Measurements from ENCODE around the gene KCNQ5.

Gene KCNQ5

DNA sequence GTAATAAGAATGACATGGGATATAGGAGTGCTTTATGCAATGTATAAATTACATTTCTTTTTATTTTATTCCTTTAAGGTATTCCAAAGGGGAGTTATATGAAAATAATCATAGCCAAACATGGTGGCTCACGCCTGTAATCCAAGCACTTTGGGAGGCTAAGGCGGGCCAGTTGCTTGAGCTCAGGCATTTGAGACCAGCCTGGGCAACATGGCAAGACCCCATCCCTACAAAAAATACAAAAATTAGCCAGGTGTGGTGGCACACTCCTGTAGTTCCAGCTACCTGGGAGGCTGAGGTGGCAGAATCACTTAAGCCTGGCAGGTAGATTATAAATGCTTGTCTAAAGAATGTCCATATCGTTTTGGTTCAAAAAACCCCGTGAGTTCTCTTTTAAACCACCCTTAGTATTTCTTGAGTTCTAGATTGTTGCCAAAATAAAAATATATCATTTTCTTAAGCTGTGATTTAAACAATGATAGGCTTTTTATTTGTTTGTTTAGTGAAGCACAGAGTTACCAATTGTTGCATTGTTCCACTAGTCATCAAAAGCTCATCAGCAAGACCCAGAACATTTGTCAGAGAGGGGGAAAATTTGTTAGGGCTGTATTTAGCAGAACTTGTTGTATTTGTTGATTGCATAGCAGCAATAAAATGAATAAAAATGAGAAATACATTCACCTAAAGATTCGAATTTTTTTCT is 457.2 kb downstream of the KCNQ5 start:
- no peak for DNase-seq

DNA sequence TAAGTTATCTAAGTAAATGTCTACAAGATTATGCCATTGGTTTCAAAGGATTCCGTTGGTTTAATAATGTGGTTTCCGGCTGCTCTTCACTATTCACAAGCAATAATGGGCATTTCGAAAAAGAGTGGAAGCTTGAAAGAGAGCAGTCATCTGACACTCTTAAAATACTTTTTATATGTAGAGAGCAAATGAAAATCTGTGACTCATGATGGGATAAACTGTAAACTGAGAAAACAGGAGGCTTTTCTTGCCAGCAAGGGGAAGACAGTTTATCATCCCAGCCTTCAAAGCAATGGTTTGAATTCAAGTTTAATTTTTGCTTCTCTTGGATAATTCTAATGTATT is 457.7 kb downstream of the KCNQ5 start:
- no peak for DNase-seq

DNA sequence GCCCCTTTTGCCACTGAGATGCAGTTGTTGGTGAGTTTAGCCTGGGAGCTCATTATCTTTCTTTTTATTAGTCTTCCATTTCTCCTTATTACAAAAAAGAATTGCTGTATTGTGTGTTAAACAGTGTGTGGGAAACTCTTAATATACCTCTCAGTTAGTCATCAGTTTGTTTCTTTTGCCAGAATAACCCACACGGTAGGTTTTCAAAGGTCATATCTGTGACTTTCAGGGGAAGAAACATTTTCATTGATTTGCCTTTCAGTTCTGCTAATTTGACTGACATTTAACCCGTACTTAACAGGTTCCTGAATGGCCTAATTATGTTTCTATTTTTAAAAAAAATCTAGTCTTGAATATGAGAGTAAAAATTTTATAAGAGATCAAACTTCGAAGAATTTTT is 458.1 kb downstream of the KCNQ5 start:
- DNase-seq = no peak

DNA sequence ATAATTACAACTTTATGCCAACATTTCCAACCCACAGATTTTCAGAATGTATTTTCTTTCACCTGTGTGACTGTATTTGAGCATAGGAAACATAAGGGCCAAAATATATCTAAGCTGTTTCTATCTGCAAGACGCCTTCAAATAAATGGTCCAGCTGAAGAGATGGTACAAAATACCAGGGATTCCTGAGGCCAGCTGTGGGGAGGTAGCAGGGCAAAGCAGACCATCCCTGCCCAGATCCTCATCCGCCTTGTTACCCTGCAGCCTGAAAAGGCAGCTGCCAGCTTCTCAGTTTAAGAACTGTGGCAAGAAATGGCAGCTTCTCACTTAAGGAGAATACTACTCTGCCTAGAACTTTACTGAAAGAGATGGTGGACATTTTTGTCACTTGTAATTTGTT is 460.1 kb downstream of the KCNQ5 start:
- DNase-seq = no peak

DNA sequence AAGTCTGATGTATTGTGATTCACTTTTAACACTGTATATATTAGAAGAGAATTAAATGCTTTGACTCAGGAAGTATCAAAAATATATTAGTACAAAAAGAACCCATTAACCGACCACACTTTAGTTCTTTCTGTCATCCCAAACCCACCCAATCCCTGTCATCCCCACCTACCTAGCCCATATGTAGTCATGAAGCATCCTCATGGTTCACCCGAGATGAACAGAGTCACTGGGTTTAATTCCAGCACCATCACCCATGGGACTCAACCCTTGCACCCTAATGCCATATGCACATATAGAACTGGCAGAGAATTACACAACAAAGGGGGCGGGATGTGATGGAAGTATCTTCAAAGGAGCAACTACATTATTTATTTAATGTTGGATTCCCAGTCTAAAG is 462.0 kb downstream of the KCNQ5 start:
- DNase-seq = no peak

DNA sequence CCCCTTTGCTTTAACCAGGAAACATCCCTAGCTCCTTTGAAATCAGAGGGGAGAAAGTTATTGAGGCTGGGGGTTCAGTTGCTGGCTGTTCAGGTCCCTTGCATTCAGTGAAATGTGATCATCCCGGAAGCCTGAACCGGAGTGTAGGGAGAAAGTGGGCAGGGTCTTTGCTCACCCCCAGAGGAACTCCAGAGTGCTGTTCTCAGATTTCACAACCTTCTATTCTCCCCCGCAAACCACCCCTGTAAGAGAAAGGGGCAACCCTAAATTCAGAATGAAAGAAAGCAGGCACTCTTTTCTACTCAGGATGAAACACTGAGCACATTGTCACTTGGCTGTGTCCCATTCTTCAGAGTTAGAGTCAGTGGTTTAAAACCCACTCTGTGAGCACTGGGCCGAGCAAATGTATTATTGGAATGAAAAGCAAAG is 463.6 kb downstream of the KCNQ5 start:
- no peak for DNase-seq

DNA sequence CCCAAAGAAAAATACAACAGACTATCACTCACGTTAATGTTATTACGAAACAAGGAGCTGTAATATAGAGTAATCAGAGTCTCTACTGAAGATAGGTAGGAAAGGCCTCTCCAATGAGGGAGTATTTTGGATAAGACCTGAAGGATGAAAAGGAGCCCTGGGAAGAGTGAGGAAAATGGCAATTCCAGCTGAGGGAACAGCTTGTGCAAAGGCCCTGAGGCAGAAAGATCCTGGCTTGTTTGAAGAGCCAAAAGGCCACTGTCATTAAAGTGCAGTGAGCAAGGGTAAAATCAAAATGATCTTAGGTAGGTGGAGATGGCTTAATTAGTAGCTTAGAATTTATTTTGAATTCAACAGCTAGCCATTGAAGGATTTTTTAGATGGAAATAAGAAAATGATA is 464.9 kb downstream of the KCNQ5 start:
- no peak for DNase-seq

DNA sequence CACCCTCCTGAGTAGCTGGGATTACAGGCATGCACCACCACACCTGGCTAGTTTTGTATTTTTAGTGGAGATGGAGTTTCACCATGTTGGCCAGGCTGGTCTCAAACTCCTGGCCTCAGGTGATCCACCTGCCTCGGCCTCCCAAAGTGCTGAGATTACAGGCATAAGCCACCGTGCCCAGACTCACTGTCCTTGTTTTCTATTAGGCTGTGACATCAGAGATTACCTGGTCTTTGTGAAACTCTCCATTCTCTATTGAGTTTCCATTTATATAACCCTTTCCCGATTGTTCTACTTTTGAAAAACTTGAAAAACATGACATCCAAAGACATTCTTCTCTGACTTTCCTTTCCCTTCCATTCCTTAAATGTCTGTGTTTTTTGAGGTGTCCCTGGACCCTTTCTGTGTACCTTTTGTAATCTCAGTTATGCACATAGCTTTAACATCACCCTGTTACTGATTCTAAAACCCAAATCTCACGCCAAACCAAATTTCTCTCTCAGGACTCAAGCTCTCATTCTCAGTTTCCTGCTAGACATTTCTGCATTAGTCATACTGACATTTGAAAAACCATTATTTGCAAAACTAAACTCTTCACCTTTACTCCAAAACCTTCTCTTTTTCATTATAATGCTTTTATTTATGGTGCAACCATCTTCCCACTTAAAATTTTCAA is 466.4 kb downstream of the KCNQ5 start:
- DNase-seq = no peak

DNA sequence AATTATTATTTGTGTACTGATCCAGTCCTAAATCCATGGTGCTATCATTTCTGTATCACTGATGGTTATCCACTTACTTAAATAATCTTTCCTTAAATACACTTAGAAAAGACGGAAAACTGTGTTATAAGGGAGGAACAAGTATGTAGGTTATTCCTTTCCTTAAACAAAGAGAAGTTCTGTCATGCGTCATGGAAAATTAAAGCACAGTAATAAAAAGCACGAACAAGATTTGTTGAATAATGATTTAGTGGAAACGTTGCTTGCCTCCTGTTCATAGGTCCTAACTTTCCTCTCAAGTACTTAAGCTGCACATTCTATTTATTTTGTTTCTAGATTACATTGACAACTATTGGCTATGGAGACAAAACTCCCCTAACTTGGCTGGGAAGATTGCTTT is 483.1 kb downstream of the KCNQ5 start:
- DNase-seq = no peak

DNA sequence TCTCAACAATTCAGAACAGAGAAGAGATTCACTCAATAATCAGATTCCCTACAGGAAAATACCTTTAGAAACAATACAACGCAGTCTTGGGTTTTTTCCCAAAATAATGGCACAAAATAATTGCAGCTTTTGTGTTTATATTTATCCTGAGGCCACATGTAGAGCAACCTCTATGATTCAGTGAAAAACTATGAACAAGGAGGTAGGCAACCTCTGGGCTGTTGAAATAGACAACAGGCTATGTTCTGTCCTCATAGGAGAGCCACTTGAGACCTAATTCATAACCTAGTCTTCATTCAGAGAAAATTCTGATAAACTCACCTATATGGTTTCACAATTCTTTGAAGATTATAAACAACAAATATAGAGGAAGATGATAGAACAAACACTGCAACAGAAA is 485.2 kb downstream of the KCNQ5 start:
- no peak for DNase-seq

DNA sequence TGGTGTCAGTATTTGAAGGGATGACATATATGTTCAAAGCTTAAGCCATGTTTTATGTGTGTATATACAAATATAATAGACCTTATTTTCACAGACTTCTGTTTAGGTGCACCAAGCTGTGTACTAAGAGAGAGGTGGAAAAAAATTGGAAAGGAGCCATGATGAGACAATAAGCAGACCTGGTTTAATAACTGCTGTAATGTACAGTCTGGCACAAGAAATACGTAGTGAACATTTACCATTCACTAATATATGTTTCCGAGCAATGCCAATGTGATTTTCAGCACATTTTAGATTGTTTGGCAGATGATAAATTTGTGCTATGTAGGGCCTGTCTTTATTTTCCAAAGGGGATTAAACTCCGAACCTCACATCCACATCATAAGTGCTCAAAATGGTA is 487.1 kb downstream of the KCNQ5 start:
- DNase-seq = no peak

DNA sequence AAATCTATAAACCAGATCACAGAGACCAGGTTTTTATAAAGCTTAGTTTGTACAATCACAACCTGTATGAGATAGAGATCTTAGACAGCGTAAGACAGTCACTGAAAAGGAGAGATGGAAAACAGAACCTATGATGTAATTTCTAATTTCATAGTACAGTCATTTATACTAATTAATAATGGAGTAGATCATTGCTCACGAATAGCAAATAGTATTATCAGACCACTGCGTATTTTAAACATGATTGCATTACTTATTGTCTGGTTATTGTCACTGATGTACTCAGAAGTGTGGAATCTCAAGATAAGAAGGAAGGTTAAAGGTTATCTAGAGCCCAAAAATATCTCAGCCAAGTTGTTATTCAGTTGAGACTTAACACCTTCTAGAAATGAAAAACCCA is 487.8 kb downstream of the KCNQ5 start:
- no peak for DNase-seq

DNA sequence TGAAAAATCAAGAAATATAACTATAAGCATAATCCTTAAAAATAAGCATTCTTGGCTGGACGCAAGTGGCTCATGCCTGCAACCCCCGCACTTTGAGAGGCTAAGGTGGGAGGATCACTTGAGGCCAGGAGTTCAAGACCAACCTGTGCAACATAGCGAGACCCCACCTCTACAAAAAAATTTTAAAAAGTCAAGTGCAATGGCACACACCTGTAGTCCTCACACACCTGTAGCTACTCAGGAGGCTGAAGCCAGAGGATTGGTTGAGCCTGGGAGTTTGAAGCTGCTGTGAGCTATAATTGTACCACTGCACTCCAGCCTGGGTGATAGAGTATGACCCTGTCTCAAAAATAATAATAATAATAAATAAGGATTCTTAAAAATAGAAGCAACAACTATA is 494.5 kb downstream of the KCNQ5 start:
- no peak for DNase-seq

DNA sequence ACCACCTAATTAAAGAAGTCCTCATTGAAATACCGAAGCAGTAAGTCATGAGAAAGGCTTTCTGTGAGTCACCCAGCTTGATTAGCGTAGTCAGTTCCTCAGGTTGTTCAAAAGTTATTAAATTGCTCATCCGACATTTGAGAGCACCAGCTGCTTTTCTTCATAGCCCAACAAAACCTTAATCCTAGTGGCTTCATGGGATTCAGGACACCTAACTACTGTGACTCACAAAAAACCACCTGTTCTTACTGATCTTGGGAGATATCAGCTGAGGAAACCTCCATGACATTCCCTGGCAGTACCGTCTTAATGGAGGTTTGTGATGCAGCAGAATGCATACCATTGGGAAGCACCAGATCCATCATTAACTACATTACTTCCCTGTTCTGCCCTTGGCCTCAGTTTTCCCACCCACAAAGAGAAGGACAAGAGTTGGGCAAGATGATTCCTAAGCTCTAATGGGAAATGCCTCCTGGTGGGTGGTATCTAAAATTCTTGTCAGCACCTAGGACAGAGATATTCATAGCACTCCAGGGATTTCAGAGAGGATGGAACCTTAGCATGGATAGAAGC is 499.6 kb downstream of the KCNQ5 start:
- no peak for DNase-seq

DNA sequence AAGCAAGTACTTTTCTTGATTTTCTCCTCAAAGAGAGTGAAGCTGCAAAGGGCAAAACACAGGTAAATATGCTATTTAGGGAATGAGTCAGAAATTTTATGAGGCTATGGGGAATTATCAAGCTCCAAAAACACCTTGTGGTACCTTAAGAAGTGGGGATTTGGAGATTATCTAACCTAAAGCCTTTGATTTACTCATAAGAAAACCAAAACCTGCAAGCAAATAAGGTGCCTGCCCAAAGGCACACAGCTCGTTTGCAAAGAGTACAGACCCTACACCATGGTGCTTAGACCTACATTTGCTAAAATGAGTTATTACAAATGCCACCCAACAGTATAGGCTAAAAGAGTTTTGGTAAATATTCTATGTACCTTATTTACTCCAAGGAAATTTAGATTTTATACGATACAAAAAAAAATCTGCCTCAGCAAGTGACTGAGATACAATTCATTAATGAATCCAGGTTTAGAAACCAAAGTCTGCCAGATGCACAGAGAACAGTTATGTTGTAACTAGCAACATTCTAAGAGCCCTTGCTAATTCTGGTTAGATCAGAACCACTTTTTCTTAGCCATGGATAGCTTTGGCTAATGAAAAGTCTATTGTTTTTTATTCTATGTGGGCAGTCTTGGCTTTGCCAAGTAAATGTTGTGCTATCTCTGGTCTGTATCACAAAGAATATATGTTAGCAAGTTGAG is 501.9 kb downstream of the KCNQ5 start:
- DNase-seq = no peak

DNA sequence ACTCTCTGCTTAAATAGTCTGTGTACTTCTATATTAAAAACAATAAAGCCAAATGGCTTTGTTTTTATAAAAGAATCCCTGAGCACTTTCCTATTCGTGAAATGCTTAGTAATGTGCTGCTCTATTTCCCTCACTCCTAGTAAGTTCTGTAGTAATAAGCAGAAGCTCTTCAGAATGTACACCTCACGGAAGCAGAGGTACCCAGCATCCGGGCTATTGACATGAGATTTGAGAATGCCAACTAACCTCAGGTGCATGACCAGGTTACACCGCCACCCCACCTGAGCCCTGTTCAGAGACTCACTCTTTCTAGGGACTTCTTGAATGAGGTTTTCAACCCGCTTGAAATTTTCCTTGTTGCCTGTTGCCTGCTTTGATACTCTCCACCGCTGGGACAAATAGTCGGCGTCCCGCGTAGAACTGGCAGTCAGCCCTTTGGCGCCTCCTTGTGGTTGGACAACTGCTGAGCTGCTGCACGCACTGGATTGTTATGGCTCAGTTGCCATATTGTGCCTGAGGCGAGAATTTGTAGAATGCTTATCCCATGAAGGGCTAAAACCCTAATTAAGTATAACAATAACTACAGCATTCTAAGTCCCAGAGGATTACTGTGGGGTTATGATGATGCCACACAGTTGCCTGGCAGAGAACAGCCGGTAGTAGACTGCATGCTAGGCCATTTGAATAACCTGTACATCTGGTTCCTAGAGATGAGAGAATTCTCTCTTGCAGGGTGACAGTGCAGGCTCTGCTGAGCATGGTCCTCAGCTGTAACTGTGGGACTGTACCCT is 508.0 kb downstream of the KCNQ5 start:
- DNase-seq = peak; percentile 83

DNA sequence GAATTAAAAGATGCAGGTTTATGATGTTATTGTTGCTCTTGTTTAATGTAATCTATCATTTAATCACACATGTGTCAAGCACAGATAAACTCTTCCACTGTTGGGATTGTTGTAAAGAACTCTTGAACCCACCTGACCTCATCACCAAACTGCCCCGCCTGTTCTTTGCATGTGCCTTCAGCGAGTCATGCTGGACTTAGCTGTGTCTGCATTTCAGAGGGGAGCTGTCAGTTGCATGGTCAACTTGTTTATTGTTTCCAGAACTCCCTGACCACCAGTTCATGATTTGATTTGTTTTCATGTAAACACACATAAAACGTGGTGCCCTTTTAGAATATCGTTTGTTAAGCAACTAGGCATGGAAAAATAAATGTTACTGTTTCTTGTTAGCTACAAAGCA is 509.8 kb downstream of the KCNQ5 start:
- no peak for DNase-seq

DNA sequence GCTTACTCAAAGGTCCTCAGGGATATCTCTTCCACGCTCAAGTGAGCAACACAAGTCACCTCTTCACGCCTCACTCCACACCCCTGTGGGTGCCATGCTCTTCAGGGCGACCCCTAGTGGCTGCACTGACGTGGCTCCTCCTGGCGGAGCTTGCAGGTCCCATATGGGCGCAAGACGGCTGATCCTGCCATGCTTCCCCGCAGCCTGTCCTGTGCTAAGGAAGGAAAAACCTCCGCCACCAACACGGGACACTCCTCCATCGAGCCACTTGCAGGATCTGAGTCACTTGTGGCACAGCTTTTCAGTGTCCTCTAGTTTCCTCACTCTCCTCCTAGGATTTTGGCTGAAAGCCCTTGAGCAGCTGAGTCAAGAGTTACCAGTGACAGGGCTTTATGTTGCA is 512.7 kb downstream of the KCNQ5 start:
- DNase-seq = no peak

DNA sequence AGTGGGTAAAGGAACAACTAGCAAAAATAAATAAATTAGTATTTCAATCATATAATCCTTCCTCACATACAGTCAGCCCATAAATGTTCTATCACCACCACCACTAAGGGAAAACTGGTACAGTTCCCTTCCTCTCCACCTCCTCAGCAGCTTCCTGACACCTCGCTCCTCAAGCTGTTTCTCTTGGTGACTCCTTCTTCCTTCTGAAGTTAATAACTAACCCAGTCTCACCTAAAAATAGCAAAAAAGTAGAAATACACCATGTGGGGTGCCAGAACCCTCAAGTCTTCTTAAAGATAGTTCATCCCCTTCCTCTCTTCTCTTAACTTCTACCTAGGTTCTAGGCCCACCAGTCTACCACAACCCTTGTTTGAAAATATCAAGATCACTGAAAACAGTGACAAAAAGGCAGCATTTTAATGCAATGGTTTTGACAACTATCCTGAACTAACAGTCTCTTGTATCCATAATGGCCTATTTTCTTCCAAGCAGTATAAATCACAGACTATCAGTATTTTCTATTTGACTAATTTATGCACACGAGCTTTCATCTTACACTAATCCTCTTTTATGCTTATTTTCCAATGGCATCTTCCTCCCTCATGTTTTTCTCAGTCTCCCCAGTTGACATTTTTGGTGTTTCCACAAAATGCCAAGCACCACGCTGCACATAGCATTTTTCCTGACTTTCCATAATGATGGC is 518.0 kb downstream of the KCNQ5 start:
- no peak for DNase-seq

DNA sequence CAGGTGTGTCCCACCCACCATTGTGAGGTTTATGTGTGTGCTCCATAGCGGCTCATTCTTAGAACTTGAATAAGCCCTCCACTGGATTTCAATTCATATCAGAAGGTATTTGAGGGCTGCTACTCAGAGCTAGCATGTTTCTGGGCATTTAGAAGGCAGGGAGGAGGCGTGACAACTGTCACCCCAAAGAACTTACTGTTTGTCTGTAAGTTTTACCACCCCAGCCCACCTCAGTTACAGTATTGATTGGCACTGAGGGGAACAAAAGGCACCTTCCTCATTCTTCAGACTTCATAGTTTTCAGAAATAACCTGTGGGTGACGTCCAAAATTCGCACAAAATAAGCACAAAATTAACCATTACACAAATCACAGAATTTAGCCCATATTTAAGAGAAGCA is 521.7 kb downstream of the KCNQ5 start:
- no peak for DNase-seq

DNA sequence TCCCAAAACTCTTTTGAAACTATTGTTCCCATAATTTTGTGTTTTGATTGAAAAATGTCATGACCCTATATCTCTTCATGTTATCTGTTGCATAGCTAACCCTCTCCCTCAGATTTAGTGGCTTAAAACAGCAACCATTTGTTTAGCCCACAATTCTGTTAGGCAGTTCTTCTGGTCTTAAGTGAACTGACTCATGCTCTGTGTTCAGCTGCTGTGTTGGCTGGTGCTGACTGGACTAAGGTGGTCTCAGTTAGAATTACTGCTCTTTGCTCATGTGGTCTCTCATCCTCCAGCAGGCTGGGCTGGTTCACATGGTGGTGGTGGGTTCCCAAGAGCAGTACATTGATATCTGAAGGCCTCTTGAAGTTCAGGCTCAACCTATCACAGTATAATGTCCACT is 522.7 kb downstream of the KCNQ5 start:
- DNase-seq = no peak

DNA sequence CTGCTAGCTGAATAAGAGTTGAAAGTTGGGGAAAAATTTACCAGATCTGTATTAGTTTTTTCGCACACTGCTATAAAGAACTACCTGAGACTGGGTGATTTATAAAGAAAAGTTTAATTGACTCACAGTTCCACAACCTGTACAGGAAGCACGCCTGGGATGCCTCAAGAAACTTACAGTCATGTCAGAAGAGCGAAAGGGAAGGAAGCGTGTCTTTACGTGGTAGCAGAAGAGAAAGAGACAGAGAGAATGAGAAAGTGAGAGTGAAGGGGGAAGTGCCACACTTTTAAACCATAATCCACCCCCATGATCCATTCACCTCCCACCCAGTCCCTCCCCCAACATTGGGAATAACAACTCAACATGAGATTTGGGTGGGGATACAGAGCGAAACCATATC is 523.8 kb downstream of the KCNQ5 start:
- no peak for DNase-seq

DNA sequence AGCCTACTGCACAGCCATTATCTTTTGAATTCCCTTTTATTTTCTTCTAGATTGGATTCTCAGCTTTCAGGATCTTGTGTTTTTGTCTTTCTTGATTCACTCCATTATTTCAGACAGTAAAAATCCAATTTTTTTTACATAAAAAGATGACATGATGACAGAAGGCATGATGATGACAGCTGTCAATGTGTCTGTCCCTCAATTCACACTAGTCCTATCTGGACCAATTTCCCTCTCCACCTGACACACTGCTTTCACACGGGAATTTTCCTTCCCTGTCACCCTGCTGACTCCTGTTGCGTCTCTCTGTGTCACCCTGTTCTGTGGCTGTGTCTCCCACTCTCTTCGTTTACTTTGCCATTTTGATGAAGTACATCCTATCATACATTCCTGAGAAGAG is 529.9 kb downstream of the KCNQ5 start:
- DNase-seq = no peak
